ENCODE results near the gene AGAP2.

Gene AGAP2

GRCh38 chr12:57743769-57744168 lies 5.2 kb upstream of the AGAP2 start:
- H3K27ac ChIP-seq = no peak overlapping the region
- TF ChIP-seq, protein P1, sequence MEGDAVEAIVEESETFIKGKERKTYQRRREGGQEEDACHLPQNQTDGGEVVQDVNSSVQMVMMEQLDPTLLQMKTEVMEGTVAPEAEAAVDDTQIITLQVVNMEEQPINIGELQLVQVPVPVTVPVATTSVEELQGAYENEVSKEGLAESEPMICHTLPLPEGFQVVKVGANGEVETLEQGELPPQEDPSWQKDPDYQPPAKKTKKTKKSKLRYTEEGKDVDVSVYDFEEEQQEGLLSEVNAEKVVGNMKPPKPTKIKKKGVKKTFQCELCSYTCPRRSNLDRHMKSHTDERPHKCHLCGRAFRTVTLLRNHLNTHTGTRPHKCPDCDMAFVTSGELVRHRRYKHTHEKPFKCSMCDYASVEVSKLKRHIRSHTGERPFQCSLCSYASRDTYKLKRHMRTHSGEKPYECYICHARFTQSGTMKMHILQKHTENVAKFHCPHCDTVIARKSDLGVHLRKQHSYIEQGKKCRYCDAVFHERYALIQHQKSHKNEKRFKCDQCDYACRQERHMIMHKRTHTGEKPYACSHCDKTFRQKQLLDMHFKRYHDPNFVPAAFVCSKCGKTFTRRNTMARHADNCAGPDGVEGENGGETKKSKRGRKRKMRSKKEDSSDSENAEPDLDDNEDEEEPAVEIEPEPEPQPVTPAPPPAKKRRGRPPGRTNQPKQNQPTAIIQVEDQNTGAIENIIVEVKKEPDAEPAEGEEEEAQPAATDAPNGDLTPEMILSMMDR (conservative IDR thresholded peaks at IDR 0.05; ENCODE audit: low read depth) = no peak
- ChIA-PET CTCF (interaction anchor here (0.7 to 2.5 kb wide), 2 partner anchors 18 to 43 kb away, joined by 4 to 14 read pairs; no protein-coding TSS in a partner anchor), POLR2A (ENCODE audit: low non-redundant PET) (no interaction called here)
- no peak for DNase-seq (ENCODE audit: low spot score)

DNA sequence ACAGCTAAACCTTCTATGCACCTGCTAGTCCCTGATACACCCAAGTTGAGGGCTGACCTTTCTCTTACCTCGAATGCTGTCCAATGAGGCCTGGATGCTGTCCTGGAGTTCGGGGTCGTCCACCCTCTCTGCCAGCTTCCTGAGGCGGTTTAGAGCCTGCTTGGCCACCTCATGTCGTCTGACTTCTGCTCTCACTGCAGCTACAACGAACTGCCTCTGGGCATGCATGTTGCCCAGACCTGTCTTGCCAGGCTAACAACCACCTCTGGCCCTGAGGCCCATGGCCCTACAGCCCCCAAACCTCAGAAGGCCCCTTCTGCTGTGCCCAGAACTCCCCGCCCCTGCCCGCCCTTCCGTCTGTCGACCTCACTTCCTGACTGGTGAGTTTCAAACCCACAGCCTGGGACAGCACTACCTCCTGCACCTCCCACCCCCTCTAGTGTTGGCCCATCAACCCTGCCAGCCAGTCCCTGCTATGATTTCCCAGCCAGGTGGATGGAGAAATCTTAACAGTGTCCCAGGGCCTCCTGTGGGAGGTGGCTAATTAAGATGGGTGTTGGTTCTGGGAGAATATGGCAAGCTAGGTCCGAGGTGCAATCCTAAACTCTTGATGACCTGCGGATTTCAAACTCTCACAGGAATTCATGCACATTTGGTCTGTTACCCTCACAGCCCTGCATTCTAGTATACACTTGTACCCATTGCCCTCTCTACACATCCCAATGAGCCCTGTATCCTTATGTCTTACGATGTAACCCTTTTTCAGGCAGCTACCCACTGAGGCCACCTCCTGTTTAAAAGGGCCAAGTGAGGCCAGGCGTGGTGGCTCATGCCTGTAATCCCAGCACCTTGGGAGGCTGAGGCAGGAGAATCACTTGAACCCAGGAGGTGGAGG lies 3.5 kb upstream of the AGAP2 start:
- no peak overlapping the region for H3K27ac ChIP-seq
- DNase-seq (ENCODE audit: low spot score) = no peak
- CTCF ChIA-PET = interaction anchor here (0.7 kb wide), 1 partner anchor 185 kb away, joined by 3 read pairs; no protein-coding TSS in a partner anchor
- TF ChIP-seq, protein P1 (conservative IDR thresholded peaks at IDR 0.05; ENCODE audit: low read depth) = no peak
- POLR2A ChIA-PET (ENCODE audit: low non-redundant PET) = interaction anchor here (0.5 to 0.6 kb wide), 2 partner anchors 51 to 219 kb away, joined by 3 read pairs; no protein-coding TSS in a partner anchor

- POLR2A ChIA-PET (ENCODE audit: low non-redundant PET) = interaction anchor here (0.6 kb wide), 1 partner anchor 52 kb away, joined by 3 read pairs; no protein-coding TSS in a partner anchor
- no peak for DNase-seq (ENCODE audit: low spot score)
- CTCF ChIA-PET = no interaction called here
- H3K27ac ChIP-seq = no peak overlapping the region
- TF ChIP-seq, protein P1 (conservative IDR thresholded peaks at IDR 0.05; ENCODE audit: low read depth) = no peak
These were observed 2.9 kb upstream of the AGAP2 start for GRCh38 chr12:57741413-57741789.

- TF ChIP-seq, protein P1 (conservative IDR thresholded peaks at IDR 0.05; ENCODE audit: low read depth) = no peak
- ChIA-PET POLR2A (ENCODE audit: low non-redundant PET) (no interaction called here), CTCF (interaction anchor here (0.5 to 0.7 kb wide), 4 partner anchors 14 to 55 kb away, joined by 3 read pairs; no protein-coding TSS in a partner anchor)
- DNase-seq (ENCODE audit: low spot score) = no peak
- no peak overlapping the region for H3K27ac ChIP-seq
These were observed 2.3 kb upstream of the AGAP2 start for GRCh38 chr12:57740656-57741412.

DNA sequence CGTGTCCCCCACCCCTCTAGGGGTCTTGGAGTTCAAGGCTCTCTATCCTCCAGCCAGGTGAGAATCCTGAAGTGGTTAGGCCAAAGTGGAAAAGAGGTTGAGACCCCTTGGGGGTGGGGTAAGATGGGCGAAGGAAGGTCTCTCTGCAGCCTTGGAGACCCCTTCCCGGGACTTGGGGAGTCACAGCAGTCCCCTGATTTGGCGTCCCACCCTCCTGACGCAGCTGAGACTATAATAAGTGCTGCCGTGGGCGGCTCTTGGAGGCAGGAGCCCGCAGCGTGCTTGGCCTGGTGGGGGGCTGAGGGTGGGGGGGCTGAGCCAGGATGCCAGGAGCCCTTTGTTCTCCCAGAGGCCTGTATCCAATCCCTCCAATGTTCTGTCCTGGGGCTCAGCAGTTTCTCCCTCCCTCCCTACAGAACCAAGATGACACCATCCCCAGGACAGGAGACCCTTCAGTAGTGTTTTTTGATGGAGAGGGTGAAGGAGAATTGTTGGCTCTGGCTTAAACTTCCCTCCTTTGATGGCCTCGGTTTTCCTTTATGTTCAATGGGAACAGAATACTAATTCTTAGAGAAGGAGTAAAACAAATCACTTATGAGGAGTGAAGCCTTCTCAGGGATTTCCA lies 1.5 kb upstream of the AGAP2 start:
- ChIA-PET POLR2A (ENCODE audit: low non-redundant PET) (no interaction called here), CTCF (interaction anchor here (0.5 to 0.7 kb wide), 3 partner anchors 13 to 54 kb away, joined by 3 read pairs; no protein-coding TSS in a partner anchor)
- H3K27ac ChIP-seq = no peak overlapping the region
- DNase-seq (ENCODE audit: low spot score) = no peak
- TF ChIP-seq, protein P1 (conservative IDR thresholded peaks at IDR 0.05; ENCODE audit: low read depth) = no peak

GRCh38 chr12:57739387-57739786 lies 845 bp upstream of the AGAP2 start:
- no peak overlapping the region for H3K27ac ChIP-seq
- no peak for DNase-seq (ENCODE audit: low spot score)

More at GRCh38 chr12:57739387-57739786, 845 bp upstream of the AGAP2 start:
- ChIA-PET CTCF (no interaction called here), POLR2A (ENCODE audit: low non-redundant PET) (no interaction called here)
- TF ChIP-seq, protein P1 (conservative IDR thresholded peaks at IDR 0.05; ENCODE audit: low read depth) = no peak
